Measurements from ENCODE around the gene PCDHA9. TPM values are rescaled to one million over a fixed set of nuclear protein-coding genes. Genes with fewer than 3 reads are reported as not detected.
"Not testable (repeated sequence)": the region's sequence is repeated elsewhere in the genome, so short reads cannot be mapped to it uniquely, and the experiment has no call there.

The PCDHA9 gene
- total RNA-seq, 1 donor from 2014 or later = under 0.01 TPM

- Histone ChIP-seq H3K4me3 (ENCODE audit: low read depth, low read length) (no peak overlapping the region), H3K36me3 (ENCODE audit: control insufficient read depth, insufficient read depth, low read length) (no peaks in the 10 kb centered on the region), H3K27me3 (ENCODE audit: control insufficient read depth, insufficient read depth, low read length) (no peaks in the 10 kb centered on the region)
- TF ChIP-seq CTCF (IDR thresholded peaks at IDR 0.05; ENCODE audit: insufficient read depth, low read length, poor library complexity, severe bottlenecking) = no peak
- DNase-seq (ENCODE audit: low read depth) = no peak
Measured at GRCh38 chr5:140842798-140843733, 5.1 kb upstream of the PCDHA9 start.

- not testable (repeated sequence) for H3K36me3 ChIP-seq (ENCODE audit: control insufficient read depth, insufficient read depth, low read length); H3K4me3 ChIP-seq (ENCODE audit: low read depth, low read length); H3K27me3 ChIP-seq (ENCODE audit: control insufficient read depth, insufficient read depth, low read length); DNase-seq (ENCODE audit: low read depth)
Measured at GRCh38 chr5:140849831-140850634, 1.9 kb downstream of the PCDHA9 start.

DNA sequence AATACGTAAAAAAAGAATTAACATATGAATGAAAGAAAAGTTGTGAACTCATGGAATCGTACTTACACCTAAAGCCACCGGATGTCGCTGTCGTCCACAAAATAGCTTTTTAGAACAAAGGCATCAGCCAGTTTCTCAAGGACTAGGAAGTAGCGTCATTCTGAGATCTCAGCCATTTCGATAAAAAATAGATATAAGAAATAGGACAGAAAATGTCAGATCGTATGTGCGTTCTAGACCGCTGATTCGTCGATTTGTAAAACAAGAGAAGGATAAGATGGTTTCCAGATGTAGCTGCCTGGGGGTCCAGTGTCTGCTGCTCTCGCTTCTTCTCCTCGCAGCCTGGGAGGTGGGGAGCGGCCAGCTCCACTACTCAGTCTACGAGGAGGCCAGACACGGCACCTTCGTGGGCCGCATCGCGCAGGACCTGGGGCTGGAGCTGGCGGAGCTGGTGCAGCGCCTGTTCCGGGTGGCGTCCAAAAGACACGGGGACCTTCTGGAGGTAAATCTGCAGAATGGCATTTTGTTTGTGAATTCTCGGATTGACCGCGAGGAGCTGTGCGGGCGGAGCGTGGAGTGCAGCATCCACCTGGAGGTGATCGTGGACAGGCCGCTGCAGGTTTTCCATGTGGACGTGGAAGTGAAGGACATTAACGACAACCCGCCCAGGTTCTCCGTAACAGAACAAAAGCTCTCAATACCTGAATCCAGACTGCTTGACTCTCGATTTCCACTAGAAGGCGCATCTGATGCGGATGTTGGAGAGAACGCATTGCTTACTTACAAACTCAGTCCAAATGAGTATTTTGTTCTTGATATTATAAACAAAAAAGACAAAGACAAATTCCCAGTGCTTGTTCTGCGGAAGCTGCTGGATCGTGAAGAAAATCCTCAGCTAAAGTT, 7.8 kb downstream of the PCDHA9 start, which contains the start of gene PCDHA10:
Gene PCDHA10 (plus strand): TSS at position 126 of the 903 bp plus-strand sequence. CDS start 152 bp downstream, at position 278.
- no peak for DNase-seq (ENCODE audit: low read depth)
- Histone ChIP-seq H3K4me3 (ENCODE audit: low read depth, low read length) (no peak within 1 kb of the TSS), H3K27me3 (ENCODE audit: control insufficient read depth, insufficient read depth, low read length) (no peaks in the 10 kb centered on the region), H3K36me3 (ENCODE audit: control insufficient read depth, insufficient read depth, low read length) (no peaks in the 10 kb centered on the region)
- TF ChIP-seq CTCF (IDR thresholded peaks at IDR 0.05; ENCODE audit: insufficient read depth, low read length, poor library complexity, severe bottlenecking) = no peak

- no peaks in the 10 kb centered on the region for H3K27me3 ChIP-seq (ENCODE audit: control insufficient read depth, insufficient read depth, low read length)
- no peak for TF ChIP-seq CTCF (IDR thresholded peaks at IDR 0.05; ENCODE audit: insufficient read depth, low read length, poor library complexity, severe bottlenecking)
- no peaks in the 10 kb centered on the region for H3K36me3 ChIP-seq (ENCODE audit: control insufficient read depth, insufficient read depth, low read length)
- no peak for DNase-seq (ENCODE audit: low read depth)
- no peak overlapping the region for H3K4me3 ChIP-seq (ENCODE audit: low read depth, low read length)
Measured at GRCh38 chr5:140857177-140857986, 9.2 kb downstream of the PCDHA9 start.

- H3K36me3 ChIP-seq (ENCODE audit: control insufficient read depth, insufficient read depth, low read length) = no peaks in the 10 kb centered on the region
- H3K4me3 ChIP-seq (ENCODE audit: low read depth, low read length) = no peak overlapping the region
- no peak for DNase-seq (ENCODE audit: low read depth)
- no peak for TF ChIP-seq CTCF (IDR thresholded peaks at IDR 0.05; ENCODE audit: insufficient read depth, low read length, poor library complexity, severe bottlenecking)
- no peaks in the 10 kb centered on the region for H3K27me3 ChIP-seq (ENCODE audit: control insufficient read depth, insufficient read depth, low read length)
Measured at GRCh38 chr5:140857987-140858240, 9.7 kb downstream of the PCDHA9 start.

Measured in kidney epithelial cell (primary cell).